DMS53 treated with DMSO at 0.1 percent for 48 hours (cell line): ENCODE measurements around the gene FCRL1.

ENCODE experiments used
- DNase-seq: peaks from one replicate; lab custom pipeline; 2025; ENCODE audit not compliant: unreplicated experiment; lab: John Stamatoyannopoulos, UW

FCRL1 gene

DNA sequence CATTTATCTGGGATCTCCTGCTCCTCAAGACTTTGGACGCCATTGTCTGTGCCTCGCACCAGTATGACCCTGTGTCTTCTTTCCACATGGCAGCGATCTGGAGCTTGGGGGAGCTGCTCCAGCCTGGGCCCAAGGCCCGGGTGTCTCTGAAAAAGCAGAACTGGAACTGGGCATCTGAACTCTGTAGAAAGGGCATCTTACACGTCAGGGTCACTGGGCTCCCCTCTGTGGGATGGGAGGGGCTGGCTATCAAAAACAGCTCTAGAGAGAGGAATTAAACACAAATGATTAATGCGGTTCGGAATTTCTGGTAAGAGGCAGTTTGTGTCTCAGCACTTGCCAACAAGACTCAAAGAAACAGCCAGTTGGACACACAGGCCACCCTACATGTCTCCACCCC, 16.1 kb downstream of the FCRL1 start:
- no peak for DNase-seq

DNA sequence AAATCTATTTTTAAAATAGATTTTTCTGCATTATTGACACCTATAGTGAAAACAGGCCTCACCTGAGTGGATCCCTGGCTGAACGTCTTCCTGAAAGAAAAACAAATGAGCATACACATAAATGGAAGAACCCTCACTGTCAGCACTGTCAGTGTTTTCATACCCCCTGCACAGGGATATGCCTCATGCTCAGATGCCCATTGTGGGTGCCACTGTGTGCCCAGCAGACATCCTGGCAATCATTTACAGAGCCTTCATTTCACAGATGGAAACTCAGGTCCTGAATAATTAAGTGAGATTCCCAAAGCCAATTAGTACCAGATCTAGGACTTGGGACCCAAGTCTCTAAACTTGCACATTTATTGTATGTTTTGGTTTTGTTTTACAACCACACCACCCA, 19.9 kb downstream of the FCRL1 start:
- DNase-seq = no peak

DNA sequence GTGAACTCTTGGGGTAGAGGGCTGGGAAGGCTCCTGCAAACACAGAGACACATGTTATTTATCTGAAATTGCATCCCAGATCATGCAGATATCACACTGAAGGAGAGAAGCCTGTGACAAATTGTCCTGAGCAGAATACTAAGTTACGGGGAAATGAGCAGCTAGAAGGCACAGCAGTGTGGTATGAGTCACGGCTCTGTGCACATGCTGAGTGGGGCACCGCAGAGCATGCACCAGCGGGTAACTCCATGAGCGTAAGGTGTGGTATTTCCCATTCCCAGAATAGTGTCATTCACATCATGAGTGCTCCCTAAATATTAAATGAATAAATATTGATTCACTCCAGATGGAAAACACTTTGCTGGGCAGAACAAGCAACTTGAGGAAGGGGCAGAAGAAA, 21.7 kb downstream of the FCRL1 start:
- peak; percentile 65 for DNase-seq

GRCh38 chr1:157785248-157785647, 34.7 kb downstream of the FCRL1 start:
- no peak for DNase-seq

GRCh38 chr1:157784801-157785200, 35.1 kb downstream of the FCRL1 start:
- DNase-seq = no peak

GRCh38 chr1:157782931-157783330, 37.0 kb downstream of the FCRL1 start:
- no peak for DNase-seq

DNA sequence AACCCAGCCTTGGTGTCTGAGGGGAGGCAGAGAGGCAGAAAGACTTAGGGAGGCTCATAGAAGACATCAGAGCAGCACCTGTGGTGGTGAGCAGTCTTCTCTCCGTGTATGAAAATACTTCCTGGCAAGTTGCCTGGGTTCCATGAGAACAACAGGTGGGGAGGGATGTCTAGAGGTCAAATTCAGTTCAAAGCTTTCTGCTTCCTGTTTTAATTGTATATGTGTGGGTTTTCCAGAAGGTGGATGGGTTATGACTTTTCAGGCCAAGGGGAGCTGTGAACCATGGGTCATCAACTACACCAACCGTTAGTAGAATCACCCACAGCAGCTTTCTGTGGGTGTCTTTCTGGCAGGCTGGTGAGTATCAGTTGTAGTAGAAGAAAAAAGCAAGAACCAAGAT, 38.9 kb downstream of the FCRL1 start:
- peak; percentile 43 for DNase-seq

DNA sequence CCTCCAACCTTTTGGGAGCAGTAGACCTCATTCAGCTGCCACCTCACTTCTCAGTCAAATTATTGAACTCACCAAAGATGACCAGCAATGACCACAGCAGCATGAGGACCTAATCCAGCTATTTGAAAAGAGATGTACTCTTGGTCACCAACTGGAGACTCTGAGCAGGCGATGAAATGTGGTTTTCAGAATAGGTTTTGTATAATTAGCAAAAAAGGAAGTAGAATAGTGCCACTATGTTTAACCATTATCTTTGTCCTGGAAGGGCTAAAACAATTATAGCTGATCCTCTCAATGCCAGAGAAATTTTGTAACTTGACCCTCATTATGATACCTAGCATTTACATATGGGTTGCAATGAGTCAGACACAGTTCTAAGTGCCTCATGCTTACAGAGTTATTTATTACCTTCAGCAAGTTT, 42.9 kb downstream of the FCRL1 start, which contains the start of gene FCRL2:
TSS of gene FCRL2 (minus strand) at position 162 of the 421 bp plus-strand sequence. CDS start at position 103, 59 bp downstream.
- DNase-seq = peak; percentile 35

DNA sequence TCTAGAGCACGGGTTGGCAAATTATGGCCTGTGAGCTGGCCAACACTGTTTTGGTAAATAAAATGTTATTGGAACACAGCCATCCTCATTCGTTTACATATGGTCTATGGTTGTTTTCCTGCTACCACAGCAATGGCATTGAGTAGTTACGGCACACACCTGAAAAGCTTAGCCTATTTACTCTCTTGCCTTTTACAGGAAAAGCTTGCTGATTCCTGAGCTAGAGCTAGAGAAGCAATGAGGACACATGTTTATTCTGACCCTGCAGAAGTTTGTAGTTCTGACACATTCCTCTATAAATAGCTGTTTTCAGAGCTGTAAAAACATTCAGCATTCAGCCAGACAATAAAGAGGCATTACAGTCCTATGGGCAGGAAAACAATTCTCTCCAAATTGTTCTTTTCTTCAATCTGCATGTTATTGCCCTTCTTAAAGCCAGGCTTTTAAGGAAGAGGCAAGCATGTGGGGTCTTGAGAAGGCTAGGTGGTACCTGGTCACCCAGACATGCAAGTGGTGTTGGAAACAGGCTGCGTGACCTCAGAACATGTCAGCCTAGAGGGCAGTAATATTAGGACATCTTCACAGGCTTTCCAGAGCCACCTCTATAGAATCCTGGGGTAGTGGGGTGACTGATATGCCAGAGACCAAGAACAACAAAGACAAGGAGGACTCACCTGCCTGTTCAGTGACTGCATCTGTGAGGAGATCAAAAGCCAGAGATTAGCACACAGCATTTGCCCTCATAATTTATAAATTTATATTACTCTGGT, 44.6 kb downstream of the FCRL1 start:
- DNase-seq = peak; percentile 20

- no peak for DNase-seq
Measured at GRCh38 chr1:157774412-157774811, 45.5 kb downstream of the FCRL1 start.

GRCh38 chr1:157773493-157774350, 46.2 kb downstream of the FCRL1 start:
- peak; percentile 11 for DNase-seq

DNA sequence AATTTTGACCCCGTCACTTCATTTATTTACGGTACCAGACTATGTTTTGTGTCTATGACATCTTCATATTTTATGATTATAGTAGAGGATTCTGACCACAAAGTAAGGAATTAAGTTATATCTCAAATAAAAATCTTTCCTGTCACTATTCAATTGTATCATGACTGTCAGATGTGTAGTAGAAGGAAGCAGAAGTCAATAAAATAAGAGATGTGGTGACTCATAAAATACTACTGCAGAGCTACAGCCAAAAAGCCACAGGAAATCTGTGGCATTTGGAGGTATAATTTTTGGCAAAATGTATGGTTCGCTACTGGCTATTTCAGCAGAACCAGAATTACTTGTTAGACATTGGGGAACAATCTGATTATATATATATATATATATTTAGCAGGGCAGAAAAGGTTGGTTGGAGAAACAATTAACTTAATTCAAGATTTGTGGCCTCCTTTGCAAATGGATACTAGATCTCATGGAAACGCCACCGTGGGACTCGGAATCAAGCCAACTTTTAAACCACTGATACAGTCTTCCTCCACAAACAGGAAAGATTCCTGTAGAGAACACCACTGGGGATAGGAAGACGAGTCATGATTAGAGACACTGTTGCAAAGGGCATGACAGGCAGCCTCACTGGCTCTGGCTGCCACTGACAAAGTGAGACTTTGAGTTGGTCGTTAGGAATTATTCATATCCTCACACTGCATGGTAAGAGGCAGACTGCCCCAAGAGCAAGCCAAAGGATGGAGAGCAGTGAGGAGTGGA, 48.1 kb downstream of the FCRL1 start:
- DNase-seq = no peak

GRCh38 chr1:157770442-157771043, 49.4 kb downstream of the FCRL1 start:
- DNase-seq = peak; percentile 16

DNA sequence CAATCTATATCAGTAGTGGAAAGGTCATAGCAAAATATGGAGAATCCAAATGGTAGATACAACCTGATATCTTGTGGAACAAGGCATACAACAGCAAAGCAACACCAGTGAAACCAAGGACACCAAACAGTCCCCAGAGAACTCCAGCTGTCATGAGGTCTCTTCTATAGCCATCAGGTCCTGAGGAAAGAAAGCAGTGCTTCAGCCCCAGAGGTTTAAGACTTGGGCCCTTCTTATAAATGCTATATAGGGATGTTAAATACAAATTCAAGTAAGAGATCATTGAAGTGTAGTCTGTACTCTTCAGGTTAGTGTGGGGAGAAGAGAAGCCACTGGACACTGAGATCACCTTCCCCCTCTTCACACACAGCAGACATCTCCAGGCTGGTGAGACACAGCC, 53.1 kb downstream of the FCRL1 start:
- no peak for DNase-seq

DNA sequence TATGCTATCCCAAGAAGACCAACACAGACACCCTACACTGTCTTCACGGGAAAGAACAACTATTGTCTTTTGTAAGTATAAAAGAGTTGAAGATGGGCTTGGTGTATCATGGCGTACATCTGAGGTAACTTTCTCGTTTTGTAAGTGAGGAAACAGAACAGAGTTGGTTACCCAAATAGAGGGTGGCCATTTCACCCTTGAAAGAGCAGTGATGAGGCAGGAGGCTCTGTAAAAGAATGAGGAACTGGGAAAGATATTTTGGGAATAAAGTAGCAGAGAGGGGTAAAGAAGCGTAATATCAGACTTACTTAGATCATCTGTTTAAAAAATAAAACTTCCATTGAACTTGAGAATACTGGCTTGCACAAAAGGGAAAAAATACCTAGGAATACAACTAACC, 61.9 kb downstream of the FCRL1 start:
- no peak for DNase-seq

DNA sequence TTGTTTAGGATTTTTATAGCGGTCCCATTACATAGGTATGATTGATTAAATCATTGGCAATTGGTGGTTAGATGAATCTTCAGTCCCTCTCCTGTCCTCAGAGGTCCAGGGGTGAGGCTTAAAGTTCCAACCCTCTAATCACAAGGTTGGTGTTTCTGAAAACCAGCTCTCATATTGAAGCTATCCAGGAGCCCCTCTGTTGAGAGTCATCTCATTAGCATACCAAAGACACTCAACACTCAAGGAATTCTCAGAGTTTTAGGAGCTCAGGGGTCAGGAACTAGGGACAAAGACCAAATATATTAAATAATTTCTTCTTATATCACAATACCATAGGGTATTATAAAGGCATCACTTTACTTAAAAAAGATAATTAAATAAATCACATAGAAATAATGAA, 66.3 kb downstream of the FCRL1 start:
- no peak for DNase-seq

DNA sequence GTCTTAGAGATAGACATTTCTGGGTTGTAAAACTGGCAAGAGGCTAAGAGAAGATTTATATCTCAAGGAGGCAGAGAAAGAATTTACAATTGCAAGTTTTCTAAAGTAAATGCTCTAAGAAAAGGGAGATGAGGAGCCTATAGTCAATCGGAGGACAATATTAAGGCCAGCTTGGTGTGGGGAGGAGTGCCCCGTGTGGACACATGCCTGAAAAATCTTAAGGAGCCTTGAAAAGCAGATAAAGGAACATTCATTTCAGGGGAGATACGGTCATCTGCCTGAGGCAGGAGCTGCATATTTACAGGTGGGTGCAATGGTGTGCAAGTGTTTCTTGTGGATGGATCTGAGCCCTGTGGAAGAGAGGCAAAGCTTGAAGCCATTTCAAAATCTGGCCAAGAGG, 68.6 kb downstream of the FCRL1 start:
- no peak for DNase-seq

GRCh38 chr1:157748262-157748817, 71.6 kb downstream of the FCRL1 start:
- no peak for DNase-seq
